NCI-H2107 (cell line): ENCODE measurements around the gene GZF1.
"Not testable (repeated sequence)": the region's sequence is repeated elsewhere in the genome, so short reads cannot be mapped to it uniquely, and the experiment has no call there.

Experiments
- DNase-seq: peaks from one replicate; lab custom pipeline; 2025; lab: John Stamatoyannopoulos, UW

GZF1 gene

DNA sequence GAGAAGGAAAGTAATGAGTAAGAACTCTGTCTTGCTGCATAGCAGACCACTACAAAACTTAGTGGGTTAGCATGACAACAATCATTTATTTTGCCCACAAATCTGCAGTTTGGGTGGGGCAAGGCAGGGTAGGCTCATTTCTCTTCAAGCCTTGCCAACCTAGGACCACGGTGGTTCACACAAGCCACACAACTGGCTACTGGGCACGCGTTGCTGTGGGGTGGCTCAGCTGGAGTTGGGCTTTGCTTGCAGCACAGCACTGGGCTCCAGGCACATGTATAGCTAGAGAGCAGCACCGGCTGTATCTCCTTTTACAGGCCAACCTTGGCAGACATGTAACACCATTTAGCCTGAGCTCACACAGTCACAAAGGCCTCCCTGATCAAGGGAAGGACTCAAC is 16.0 kb upstream of the GZF1 start:
- no peak for DNase-seq

DNA sequence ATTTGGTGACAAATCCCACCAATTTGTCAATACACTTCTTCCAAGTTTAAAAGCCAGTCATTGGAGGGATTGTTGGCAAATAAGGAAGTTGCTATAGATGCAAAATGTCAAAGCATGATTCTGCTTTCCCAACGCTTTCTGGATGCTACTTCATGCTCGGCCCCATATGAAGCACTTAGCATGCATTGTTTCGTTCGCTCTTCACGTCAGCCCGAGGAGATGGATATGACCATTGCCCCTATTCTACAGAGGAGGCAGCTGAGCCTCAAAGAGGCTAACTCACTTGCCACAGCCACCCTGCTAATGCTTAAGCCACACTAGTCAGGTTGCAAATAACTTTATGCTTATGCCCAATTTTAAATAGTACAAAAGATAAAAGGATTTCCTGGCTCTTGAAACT is 14.2 kb upstream of the GZF1 start:
- DNase-seq, result no peak

DNA sequence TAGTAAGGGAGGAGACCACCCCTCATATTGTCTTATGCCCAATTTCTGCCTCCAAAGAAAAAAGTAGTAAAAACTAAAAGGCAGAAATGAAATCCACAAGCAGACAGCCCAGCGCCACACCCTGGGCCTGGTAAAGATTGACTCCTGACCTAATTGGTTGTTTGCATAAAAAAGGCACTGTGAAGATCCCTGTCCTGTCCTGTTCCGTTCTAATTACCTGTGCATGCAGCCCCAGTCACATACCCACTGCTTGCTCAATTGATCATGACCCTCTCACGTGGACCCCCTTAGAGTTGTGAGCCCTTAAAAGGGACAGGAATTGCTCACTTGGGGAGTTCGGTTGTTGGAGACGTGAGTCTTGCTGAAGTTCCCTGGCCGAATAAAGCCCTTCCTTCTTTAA is 13.5 kb upstream of the GZF1 start:
- DNase-seq, result not testable (repeated sequence)

DNA sequence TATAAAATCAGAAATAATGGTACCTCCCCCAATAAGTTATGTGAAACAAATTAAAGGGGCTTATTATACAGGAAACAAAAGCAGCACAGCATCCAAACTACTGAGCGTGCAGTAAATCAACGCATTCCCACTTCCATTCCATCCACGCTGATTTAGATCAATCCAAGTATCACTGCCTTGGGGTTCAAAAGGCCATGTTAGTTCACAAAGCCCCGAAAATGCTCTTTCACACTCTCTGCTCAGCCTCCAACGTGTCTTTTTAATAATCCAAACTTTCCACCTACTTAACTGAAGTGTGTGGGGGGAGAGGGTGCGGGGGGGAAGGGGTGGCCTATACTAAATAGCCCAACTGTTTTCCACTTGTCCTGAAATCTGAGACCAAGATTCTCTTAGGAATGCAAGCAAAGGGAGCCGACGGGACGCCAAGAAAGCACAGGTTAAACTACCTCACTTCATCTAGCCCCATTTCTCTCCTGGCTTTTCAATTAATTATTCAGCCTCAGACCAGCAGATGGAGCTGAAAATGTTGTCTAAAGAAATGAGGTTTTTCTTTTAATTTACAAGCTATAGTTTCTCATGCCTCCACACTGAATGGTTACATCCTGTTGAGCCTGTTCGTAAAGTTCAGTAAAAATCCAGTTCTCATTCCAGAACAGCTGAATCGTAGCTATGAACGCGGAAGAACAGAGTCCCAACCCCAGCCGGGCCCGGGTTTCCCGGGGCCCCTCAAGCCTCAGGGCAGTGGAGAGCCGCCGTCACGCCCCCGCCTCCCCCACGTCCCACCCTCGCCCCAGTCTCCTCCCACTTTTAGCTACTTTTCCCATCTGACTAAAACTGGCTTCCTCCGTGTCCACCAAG is 12.4 kb upstream of the GZF1 start:
- DNase-seq, result no peak

DNA sequence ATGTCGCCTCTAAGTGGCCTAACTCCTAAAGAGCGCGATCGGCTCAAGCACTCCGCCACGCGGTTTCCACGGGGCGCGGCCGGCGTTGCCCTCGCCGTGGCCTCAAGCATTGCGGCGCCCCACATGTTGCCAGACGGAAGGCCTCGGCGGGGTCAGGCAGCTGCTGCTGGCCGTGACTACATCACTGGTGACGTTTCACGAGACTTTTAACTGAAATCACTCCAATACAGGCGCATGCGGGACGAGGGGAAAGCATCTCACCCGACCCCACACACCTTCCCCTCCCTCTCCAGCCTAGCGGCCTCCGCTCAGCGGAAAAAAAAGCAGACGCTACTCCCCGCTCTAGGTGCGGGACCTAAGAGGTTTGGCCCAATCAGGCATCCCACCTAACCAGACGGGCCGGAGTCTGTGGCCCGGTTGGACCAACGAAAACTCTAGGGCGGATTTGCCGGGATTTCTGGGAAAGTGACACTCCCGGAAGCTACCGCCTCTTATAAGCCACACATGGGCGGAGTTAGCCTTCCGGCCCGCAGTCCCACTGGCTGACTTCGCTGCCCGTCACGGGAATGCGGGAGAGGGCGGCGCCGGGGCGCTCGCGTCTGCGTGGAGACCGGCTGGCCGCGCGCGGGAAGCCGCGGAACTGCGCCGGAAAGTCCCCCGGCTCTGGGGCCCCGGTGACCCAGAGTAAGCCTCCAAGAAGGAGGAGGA is 11.6 kb upstream of the GZF1 start, which contains the start of gene NXT1:
Gene NXT1 (plus strand): TSS at position 596 of the 708 bp plus-strand sequence. CDS start 3,251 bp downstream, outside the sequence.
- DNase-seq, result peak; percentile 86

DNA sequence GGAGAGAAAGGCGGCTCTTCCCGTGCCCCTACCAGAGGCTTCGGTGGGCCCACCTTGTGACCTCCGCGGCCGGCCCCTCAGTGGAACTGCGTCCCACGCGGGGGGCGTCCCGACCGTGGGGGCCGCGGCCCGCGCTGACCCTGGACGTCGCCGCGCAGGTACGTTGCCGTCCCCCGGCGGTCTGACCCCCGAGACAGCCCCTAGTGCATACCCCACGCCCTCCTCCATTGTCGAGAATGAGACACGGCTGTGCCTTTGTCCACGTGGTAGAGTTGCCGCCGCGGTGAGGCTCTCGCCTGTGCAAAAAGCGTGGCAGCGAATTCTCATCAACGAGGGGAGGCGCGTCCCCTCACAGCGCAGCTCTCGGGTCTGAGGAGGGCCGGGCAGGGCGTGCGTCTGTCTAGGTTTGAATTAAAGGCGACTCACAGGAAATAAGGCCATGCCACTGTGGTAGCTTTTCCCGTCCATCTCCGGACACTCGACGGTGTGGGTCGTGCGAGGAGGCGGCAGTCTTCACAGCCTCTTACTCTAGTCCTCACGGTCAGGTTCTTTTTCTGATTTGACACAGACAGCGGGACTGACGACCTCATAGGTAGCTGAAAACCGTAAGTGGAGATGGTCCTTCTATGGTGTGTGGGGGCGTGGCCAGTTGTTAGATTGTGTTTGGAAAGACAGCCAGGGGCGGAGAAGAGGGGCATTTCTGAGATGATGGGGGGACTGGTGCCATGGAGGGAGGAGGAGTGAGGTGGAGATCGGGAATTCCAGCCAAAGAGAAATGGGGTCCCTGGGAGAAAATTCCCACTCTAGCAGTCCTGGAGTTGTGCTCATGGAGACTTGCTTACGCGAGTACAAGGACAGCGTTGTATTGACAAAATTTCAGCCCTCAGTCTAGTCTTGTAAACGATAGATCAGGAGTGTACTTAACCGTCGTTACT is 10.8 kb upstream of the GZF1 start:
- DNase-seq, result no peak

DNA sequence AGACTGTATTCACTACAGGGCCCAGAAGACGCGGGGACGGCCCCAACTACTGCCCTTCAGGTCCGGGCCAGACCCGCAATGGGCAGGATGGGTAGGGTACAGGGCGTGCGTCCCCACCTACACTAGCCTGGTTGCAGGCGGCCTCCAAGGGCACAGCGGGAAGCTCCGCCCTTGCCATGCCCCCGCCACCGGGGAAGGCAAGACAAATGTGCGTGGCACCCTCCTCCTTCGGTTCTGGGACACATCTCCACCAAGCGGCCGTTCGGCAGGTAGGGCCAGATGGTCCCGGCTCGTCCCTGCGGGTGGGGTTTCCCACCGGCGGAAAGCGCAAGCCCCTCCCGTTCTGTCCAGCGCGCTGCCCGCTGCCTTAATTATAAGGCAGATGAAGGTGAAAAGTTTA is 5.8 kb upstream of the GZF1 start:
- no peak for DNase-seq

DNA sequence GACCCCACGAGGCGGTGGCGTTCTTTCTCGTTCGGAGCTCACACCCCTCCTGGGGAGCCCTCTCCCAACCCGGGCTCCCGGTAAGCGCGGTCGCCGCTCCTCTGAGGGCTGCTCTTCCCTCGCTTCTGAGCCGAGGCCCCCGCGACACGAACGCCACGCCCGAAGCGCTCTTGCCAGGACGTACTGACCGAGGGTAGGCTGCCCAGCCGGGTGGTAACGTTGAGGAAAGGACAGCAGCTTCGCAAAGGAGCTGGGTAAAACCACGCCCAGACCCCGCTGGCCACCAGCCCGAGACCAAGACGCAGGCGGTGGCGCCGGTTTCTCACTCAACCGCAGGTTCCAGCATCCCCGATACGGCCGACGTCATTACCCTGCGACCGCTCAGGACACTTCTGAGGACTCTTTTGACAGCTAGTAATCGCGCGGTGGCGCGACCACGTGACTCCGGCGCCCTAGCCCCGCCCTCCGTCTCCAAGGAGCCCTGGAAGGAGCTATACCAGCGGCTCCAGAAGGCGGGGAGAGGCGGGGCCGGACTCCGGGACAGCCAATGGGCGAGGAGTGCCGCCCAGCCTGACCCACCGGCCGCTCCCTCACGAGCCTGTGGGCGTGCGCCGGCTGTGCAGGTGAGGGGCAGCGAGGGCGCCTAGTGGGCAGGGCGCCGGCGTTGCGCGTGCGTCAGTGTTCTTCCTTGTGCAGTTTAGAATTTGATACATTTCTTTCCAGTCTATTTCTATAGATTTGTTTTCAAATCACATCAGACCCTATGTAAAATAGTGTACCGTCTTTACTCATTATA is 4.0 kb upstream of the GZF1 start:
- peak; percentile 83 for DNase-seq

DNA sequence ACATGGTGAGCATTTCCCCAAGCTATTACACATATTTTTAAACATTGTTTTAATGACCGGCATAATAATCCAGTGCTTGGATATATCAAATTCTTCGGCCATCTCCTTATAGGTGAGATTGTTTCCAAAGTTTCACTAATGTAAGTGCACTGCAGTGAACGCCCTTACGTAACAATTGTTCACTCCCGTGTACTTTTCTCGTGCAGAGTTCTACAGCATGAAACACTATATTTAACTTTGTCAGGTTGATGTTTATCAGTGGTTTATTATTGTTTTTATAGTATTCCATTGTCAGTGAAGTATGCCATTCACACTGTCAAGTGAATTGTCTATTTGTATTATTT is 3.4 kb upstream of the GZF1 start:
- DNase-seq, result no peak

DNA sequence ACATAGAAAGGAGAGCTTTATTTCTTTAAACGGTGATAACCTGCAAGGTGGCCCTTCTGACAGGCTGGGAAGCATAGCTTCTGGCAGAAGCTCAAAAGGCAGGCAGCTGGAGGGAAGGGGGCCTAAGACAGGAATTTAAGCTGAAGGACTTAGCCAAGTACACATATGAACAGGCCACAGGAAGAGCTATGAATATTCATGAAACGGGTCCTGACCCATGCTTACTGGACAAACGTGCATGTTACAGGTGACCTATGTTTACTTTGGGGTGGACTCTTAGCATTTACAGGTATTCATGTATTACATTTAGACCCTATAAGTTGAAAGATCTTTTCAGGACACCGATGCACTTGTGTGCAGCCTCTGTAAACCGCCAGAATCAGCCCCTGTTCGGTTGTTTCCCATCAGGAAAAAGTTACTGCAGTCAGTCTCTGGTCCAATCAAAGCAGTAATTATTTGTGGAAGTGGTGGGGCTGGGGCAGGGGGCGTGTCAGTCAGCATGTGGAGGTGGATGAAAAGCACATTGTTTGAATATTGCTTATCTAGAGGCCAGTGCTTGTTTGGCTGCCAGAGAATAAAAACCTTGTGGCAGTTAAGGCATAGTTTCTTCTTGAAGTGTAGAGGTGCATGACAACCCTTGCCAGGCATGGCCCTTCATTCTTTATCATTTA is 2.9 kb upstream of the GZF1 start:
- no peak for DNase-seq

DNA sequence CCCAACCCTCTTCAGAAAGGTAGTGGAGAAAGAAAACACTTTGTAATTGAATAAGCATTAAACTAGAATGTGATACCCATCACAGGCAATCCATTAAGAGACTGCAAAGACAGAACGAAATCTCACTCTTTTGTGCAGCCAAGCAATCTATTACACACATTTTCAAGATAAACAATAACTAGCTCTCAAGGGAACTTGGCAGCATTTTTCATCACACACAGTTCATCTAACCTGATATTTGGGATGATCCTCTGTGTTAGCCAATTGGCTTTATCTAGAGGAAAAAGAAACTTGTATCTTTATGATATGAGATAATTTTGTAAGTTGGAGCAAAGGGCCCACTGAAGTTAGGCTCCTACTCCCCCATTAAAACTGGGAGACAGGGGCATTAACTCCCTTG is 1.5 kb upstream of the GZF1 start:
- DNase-seq, result no peak

DNA sequence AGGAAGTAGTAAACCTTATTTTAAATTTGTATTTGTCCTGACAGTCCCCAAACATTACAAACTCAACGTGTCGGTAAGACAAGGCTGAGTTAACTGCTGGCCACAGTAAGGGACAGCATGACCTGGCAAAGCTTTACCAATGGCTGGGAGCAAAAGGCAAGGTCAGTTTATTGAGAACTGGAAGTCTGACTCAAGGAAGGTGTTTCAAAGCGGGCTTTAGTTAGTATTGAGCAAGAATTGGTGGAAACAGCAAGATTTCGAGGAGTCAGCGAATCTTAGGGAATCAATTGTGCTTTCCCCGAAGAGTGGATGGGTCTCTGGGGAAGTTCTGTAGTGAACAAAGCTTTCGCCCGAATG is 885 bp upstream of the GZF1 start:
- DNase-seq, result no peak

DNA sequence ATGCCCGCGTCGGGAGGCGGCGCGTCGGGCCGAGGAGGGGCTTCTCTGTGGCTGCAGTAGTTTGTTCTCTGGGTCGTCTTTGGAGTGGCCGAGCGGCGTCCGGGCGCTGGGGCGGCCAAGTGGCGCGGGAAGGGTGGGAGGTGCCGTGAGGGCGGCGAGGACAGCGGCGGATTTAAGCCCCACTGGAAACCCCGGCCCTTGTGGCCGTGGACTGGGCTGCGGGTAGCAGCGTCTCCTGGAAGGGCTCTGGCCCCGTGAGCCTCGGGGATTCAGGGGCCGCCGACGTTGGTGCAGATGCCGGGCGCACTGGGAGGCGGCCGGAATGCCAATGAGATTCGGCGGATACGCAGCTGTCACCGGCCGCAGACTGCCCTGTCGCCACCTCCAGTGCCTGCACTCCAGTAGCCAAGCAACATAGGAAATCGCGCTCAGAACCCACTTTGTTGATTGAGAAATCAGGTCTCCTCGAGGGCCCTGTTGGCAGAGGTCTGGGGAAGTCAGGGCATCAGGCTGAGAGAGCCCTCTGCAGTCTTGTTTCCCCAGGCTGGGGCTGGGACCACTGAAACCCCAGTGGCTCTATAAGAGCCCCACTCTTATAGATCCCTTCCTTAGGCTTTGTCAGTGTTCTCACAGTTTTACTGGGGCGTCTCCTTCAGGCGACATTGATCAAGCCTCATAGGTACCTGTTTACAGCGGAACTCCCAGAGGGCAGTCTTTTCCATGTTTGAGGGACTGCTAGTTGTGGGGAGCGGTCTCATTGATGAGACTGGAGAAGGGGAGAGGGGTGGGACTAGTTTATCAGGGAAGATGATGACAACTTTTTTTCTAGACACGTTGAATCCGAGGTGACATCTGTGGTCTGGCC is 642 bp downstream of the GZF1 start:
- no peak for DNase-seq

DNA sequence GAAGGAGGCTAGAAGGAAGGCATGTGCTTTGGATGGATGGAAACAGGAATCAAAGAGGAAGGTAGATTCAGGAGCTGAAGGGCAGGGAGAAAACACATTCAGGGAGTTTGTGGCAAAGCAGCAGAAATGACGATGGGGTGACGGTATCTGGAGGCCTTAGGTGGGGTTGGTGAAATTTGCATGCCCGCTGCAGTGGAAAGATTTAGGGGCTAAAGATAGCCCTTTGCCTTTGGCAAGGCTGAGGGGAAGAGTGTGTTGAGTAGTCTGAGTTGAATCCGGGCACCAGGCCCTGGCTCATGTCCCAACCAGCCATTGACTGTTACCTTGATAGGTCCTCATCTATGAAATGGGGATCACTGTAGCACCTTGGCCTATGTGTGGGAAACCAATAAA is 1.3 kb downstream of the GZF1 start:
- no peak for DNase-seq

DNA sequence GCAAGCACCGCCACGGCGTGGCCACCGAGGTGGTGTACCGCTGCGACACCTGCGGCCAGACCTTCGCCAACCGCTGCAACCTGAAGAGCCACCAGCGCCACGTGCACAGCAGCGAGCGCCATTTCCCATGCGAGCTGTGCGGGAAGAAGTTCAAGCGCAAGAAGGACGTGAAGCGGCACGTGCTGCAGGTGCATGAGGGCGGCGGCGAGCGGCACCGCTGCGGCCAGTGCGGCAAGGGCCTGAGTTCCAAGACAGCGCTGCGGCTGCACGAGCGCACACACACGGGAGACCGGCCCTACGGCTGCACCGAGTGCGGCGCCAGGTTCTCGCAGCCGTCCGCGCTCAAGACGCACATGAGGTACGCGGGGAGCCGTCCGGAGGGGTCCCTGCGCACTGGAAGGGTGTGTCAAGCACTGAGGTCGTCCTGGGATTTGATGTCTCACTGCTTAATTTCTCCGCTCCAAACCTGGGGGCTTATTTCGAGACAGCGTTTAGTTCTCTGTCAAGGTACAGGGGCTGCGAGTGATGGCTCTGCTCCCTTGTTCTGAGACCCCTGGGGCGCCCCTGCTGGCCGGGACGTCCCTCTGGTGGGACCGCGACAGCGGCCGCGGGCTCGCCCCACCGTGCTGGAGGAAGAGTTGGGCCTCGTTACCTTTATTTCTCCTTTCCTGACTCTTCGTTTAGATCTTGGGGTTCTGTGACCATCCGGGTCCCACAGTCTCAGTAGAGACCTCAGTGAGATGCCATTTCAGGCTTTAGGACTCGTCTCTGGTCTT is 3.6 kb downstream of the GZF1 start:
- DNase-seq, result no peak

DNA sequence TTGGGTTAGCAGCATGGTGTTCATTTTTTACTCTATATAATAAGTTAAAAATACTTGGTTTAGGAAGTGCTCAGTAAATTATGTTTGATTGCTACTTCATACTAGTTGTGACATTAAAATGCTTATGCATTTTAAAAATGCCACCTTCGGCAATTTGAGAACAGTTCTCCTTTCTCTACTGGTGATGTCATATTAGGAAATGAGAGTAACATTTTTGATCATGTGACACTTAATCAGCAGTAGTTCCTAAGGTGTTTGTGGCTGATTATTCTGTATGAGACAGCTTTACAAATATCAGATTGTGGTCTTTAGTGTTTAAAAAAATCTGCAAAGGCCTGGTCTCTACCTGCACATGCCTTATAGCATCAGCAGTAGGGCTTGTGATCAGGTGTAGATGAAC is 4.4 kb downstream of the GZF1 start:
- no peak for DNase-seq

DNA sequence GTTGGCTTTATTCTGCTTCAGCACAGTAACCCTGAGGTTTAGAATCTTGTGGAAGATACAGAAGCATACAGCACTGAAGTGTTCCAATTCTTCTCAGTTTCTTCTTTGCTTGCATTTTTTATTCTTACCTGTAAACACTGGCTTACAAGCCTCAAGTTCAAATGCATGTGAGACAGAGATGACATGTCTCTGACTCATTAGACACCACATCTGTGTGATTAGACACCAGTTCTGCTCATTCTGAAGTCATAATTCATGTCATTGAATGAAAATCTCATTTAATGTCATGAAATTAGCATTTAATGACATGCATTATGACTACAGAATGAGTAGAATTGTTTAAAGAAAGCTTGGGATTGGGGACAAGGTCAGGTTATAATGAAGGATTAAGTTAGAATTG is 5.8 kb downstream of the GZF1 start:
- no peak for DNase-seq

DNA sequence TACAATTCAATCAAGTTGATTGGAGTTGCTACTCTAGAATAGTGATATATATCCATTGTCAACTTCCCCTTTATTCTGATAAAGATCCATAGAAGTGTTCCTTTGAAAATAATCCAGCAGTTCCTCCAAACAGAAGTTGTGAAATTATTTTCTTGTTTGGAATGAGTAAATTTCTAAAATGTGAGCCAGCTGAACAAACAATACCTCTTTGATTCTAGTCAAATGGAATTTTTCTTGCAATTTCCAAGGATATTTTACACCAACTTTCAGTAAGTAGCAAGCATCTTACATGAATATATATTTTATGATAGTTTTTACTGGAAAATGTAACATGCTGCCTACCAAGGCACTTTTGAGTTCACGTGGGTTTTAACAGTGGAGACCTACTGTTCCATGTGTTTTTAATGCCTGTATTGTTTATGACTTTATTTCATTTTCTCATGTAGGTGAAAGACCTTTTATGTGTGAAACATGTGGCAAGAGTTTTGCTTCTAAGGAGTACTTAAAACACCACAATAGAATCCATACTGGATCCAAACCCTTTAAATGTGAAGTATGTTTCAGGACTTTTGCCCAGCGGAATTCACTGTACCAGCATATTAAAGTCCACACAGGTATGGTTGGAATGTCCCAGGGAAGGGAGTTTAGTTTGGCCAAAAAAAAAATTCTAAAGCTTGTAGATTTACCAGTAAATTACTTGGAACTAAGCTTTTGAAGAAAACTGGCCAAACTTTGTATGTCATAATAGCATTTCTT is 6.5 kb downstream of the GZF1 start:
- no peak for DNase-seq
